Activated CD8-positive, alpha-beta T cell treated with anti-CD3 and anti-CD28 coated beads for 36 hours (primary cell): Measurements from ENCODE around the gene R3HDM2. TPM values are rescaled to one million over a fixed set of nuclear protein-coding genes. Genes with fewer than 3 reads are reported as not detected.
A peak's percentile ranks its signal among the peaks of the same experiment; 100 is the strongest.
"Not testable (repeated sequence)": the region's sequence is repeated elsewhere in the genome, so short reads cannot be mapped to it uniquely, and the experiment has no call there.

Experiments used
- ATAC-seq: fragments of 200-7000 bp; cut with Tn5 transposase; one replicate; pipeline ENCODE4 v1.10.0; 2021; ENCODE audit warnings: mild to moderate bottlenecking, moderate library complexity
- CTCF ChIA-PET: fragments of 350-600 bp; sonication (Branson Sonifier 250); formaldehyde crosslinking; loops from one replicate; lab custom pipeline; 2021; ENCODE audit warnings: antibody characterized with exemption; lab: Charles Lee
- POLR2A ChIA-PET: fragments of 350-600 bp; sonication (Branson Sonifier 250); formaldehyde crosslinking; loops from one replicate; lab custom pipeline; 2021; ENCODE audit warnings: antibody characterized with exemption; lab: Charles Lee
- DNase-seq: peaks from one replicate; pipeline ENCODE4 v3.0.0-alpha.2; 2020
- H3K27ac Mint-ChIP-seq: one replicate; pipeline ENCODE4 v1.8.0; 2021; ENCODE audit warnings: mild to moderate bottlenecking, mixed read lengths
- H3K27me3 Mint-ChIP-seq: one replicate; pipeline ENCODE4 v1.8.0; 2021; ENCODE audit warnings: mixed read lengths
- H3K36me3 Mint-ChIP-seq: one replicate; pipeline ENCODE4 v1.8.0; 2021; ENCODE audit warnings: low read depth, mixed read lengths
- H3K4me1 Mint-ChIP-seq: one replicate; pipeline ENCODE4 v1.8.0; 2021; ENCODE audit warnings: low read depth, mixed read lengths
- H3K4me3 Mint-ChIP-seq: one replicate; pipeline ENCODE4 v1.8.0; 2021; ENCODE audit warnings: mild to moderate bottlenecking, moderate library complexity, mixed read lengths
- H3K9me3 Mint-ChIP-seq: one replicate; pipeline ENCODE4 v1.8.0; 2021; ENCODE audit warnings: mixed read lengths
- CTCF ChIP-seq: fragments of 200-600 bp; IDR thresholded peaks from one replicate; pipeline ENCODE4 v1.8.0; 2022; ENCODE audit warnings: antibody characterized with exemption, mild to moderate bottlenecking
- intact Hi-C: fragments of 100-400 bp; cut with micrococcal nuclease; formaldehyde crosslinking; loops from one replicate; pipeline ENCODE4 v1.10.0; 2022
- total RNA-seq, 2 experiments: library from RNA; stranded (reverse); gene quantifications; one replicate each; pipeline ENCODE4 v1.2.3, GENCODE V29; 2021

The R3HDM2 gene
- total RNA-seq, 2 experiments from 2014 or later = 33.2 to 44.0 TPM

GRCh38 chr12:57416039-57416996 lies 14.5 kb downstream of the R3HDM2 start:
- intact Hi-C loops = no loop called here
- CTCF ChIA-PET = no interaction called here

DNA sequence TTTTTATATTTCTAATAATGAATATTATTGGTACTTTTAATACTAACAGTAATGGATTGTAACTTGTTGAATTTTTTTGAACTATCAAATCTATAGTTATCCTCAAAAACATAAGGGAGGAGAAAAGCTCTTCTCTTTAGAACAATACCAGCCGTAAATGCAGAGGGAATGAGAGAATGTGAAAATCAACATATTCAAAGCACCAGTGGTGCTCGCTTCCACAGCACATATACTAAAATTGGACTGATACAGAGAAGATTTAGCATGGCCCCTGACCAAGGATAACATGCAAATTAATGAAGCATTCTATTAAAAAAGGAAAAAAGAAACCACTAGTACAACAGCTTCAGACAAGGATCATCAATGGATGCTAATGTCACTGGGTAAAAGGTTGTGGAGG lies 15.8 kb downstream of the R3HDM2 start:
- no peak for TF ChIP-seq CTCF
- peaks cover 6% of the 10 kb centered on the region for H3K36me3 Mint-ChIP-seq
- no peak overlapping the region for H3K4me3 Mint-ChIP-seq
- ChIA-PET POLR2A (no interaction called here), CTCF (interaction anchor here (0.6 to 0.9 kb wide), 2 partner anchors 20 to 41 kb away, joined by 3 to 4 read pairs; partner anchors contain the start of gene INHBC)
- DNase-seq (no peak), ATAC-seq (no peak)
- peaks cover 32% of the 10 kb centered on the region for H3K4me1 Mint-ChIP-seq
- intact Hi-C loops = no loop called here
- H3K9me3 Mint-ChIP-seq = no peaks in the 10 kb centered on the region
- no peak overlapping the region for H3K27ac Mint-ChIP-seq
- H3K27me3 Mint-ChIP-seq = no peaks in the 10 kb centered on the region

More at GRCh38 chr12:57416039-57416996, 14.5 kb downstream of the R3HDM2 start:
- peaks cover 9% of the 10 kb centered on the region for H3K36me3 Mint-ChIP-seq
- H3K27ac Mint-ChIP-seq = no peak overlapping the region
- no peak for DNase-seq
- POLR2A ChIA-PET = interaction anchor here (0.8 kb wide), 1 partner anchor 14 kb away, joined by 3 read pairs; no protein-coding TSS in a partner anchor
- no peak for ATAC-seq
- no peaks in the 10 kb centered on the region for H3K27me3 Mint-ChIP-seq
- no peak overlapping the region for H3K4me3 Mint-ChIP-seq
- peaks cover 35% of the 10 kb centered on the region for H3K4me1 Mint-ChIP-seq
- no peaks in the 10 kb centered on the region for H3K9me3 Mint-ChIP-seq
- TF ChIP-seq CTCF = no peak

GRCh38 chr12:57414160-57414559 lies 16.7 kb downstream of the R3HDM2 start:
- H3K27me3 Mint-ChIP-seq, H3K4me3 Mint-ChIP-seq, H3K9me3 Mint-ChIP-seq, H3K27ac Mint-ChIP-seq, POLR2A ChIA-PET, H3K36me3 Mint-ChIP-seq, DNase-seq, intact Hi-C loops, ATAC-seq: not testable (repeated sequence)
- CTCF ChIA-PET = interaction anchor here (0.9 kb wide), 1 partner anchor 42 kb away, joined by 4 read pairs; no protein-coding TSS in a partner anchor
- peaks cover 27% of the 10 kb centered on the region for H3K4me1 Mint-ChIP-seq

DNA sequence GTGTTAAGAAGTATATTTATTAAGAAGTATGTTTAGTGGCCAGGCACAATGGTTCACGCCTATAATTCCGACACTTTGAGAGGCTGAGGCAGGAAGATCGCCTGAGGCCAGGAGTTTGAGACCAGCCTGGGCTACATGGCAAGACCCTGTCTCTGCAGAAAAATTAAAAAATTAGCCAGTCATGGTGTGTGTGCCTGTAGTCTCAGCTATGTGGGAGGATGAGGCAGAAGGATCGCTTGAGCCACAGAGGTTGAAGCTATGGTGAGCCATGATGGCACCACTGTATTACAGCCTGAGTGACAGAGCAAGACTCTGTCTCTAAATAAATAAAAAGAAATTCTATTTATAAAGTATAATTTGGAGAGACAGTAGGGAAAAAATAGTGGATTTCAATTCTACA lies 20.3 kb downstream of the R3HDM2 start:
- H3K27me3 Mint-ChIP-seq = no peaks in the 10 kb centered on the region
- intact Hi-C loops = no loop called here
- H3K36me3 Mint-ChIP-seq = peaks cover 7% of the 10 kb centered on the region
- H3K4me1 Mint-ChIP-seq = peaks cover 18% of the 10 kb centered on the region
- TF ChIP-seq CTCF = no peak
- H3K9me3 Mint-ChIP-seq = no peaks in the 10 kb centered on the region
- H3K4me3 Mint-ChIP-seq = no peak overlapping the region
- POLR2A ChIA-PET = interaction anchor here (1.3 kb wide), 1 partner anchor 21 kb away, joined by 3 read pairs; no protein-coding TSS in a partner anchor
- CTCF ChIA-PET = interaction anchor here (0.7 to 2.3 kb wide), 10 partner anchors 9 to 167 kb away, joined by 3 to 8 read pairs (median 3); partner anchors contain the start of gene GLI1
- ATAC-seq (no peak), DNase-seq (no peak)
- no peak overlapping the region for H3K27ac Mint-ChIP-seq

- no peaks in the 10 kb centered on the region for H3K9me3 Mint-ChIP-seq
- TF ChIP-seq CTCF = no peak
- H3K27ac Mint-ChIP-seq = peak overlapping the region; percentile 24
- ChIA-PET CTCF (interaction anchor here (0.6 to 1.4 kb wide), 4 partner anchors 19 to 140 kb away, joined by 3 to 6 read pairs (median 3); no protein-coding TSS in a partner anchor), POLR2A (interaction anchor here (0.6 kb wide), 1 partner anchor 40 kb away, joined by 5 read pairs; no protein-coding TSS in a partner anchor)
- ATAC-seq (peak; percentile 81), DNase-seq (peak; percentile 22)
- no peak overlapping the region for H3K4me3 Mint-ChIP-seq
- peaks cover 15% of the 10 kb centered on the region for H3K4me1 Mint-ChIP-seq
- H3K36me3 Mint-ChIP-seq = peaks cover 2% of the 10 kb centered on the region
- intact Hi-C loops = no loop called here
- no peaks in the 10 kb centered on the region for H3K27me3 Mint-ChIP-seq
Measured at GRCh38 chr12:57404966-57405640, 25.7 kb downstream of the R3HDM2 start.

DNA sequence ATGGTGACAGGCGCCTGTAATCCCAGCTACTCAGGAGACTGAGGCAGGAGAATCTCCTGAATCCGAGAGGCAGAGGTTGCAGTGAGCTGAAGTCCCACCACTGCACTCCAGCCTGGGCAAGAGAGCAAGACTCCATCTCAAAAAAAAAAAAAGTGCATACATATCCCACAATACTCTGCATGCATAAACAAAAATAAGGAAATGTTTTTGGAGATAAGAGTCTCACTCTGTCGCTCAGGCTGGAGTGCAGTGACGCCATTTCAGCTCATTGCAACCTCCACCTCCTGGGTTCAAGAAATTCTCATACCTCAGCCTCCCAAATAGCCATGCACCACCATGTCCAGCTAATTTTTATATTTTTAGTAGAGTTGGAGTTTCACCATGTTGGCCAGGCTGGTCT lies 28.7 kb downstream of the R3HDM2 start:
- ChIA-PET POLR2A (interaction anchor here (0.8 kb wide), 1 partner anchor 59 kb away, joined by 3 read pairs; no protein-coding TSS in a partner anchor), CTCF (interaction anchor here (1.0 to 2.8 kb wide), 4 partner anchors 9 to 56 kb away, joined by 3 to 7 read pairs (median 4); no protein-coding TSS in a partner anchor)
- peaks cover 21% of the 10 kb centered on the region for H3K4me1 Mint-ChIP-seq
- H3K4me3 Mint-ChIP-seq, ATAC-seq, H3K27me3 Mint-ChIP-seq, H3K27ac Mint-ChIP-seq, H3K9me3 Mint-ChIP-seq, DNase-seq, H3K36me3 Mint-ChIP-seq, intact Hi-C loops: not testable (repeated sequence)
